BJ (cell line): ENCODE data around the gene ATG16L1. TPM values are rescaled to one million over a fixed set of nuclear protein-coding genes. Genes with fewer than 3 reads are reported as not detected.

Experiments used
- CTCF ChIA-PET: fragments of 350-600 bp; formaldehyde crosslinking; extraction: SDS; loops from one replicate; lab custom pipeline; 2021; ENCODE audit warnings: antibody characterized with exemption, inconsistent platforms; lab: Yijun Ruan, JAX
- POLR2A ChIA-PET: fragments of 300-600 bp; sonication (Branson Sonifier 250); formaldehyde crosslinking; extraction: SDS; loops from one replicate; lab custom pipeline; 2021; ENCODE audit warnings: antibody characterized with exemption; lab: Charles Lee
- DNase-seq: peaks from one replicate; pipeline ENCODE4 v3.0.0-alpha.2; 2011; ENCODE audit warnings: low read depth
- H3K27me3 ChIP-seq: 2 replicates; pipeline ENCODE4 v1.6.0; 2011; ENCODE audit warnings: low read length; ENCODE audit not compliant: control insufficient read depth, insufficient read depth
- H3K36me3 ChIP-seq: 2 replicates; pipeline ENCODE4 v1.5.1; 2011; ENCODE audit warnings: low read length; ENCODE audit not compliant: control insufficient read depth, insufficient read depth
- H3K4me3 ChIP-seq: 2 replicates; pipeline ENCODE4 v1.5.1; 2011; ENCODE audit warnings: low read depth, mild to moderate bottlenecking, control low read depth, low read length
- polyA plus RNA-seq: library from polyadenylated mRNA; depleted of rRNA; stranded (reverse); fragments of >200 nt; gene quantifications from 2 replicates; pipeline ENCODE4 v1.2.3, GENCODE V29; 2011
- TF ChIP-seq, protein P1 (sequence below): IDR thresholded peaks from 2 replicates; pipeline ENCODE4 v1.5.1; 2011; ENCODE audit warnings: low read depth, mild to moderate bottlenecking, control low read depth, inconsistent platforms, low read length, moderate library complexity; ENCODE audit not compliant: insufficient read depth

Gene ATG16L1
- polyA plus RNA-seq, 1 experiment: 26.4 TPM

DNA sequence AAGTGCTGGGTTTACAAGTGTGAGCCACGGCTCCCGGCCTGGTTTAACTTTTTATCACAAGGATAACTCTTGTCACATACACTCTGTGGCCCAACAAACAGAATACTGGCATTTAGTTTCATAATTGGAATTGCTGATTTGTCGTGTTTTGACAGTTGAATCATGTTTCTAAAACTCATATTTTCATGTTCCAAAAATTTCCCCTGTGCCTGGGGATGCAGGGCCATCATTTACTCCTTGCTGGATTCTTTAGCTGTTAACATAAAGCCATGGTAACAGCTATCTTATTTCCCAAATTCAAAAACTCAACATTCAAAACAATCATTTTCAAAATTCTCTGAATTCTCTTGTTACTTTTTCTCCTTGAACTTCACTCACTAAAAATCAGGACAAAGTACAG is 16.5 kb upstream of the ATG16L1 start:
- TF ChIP-seq, protein P1, sequence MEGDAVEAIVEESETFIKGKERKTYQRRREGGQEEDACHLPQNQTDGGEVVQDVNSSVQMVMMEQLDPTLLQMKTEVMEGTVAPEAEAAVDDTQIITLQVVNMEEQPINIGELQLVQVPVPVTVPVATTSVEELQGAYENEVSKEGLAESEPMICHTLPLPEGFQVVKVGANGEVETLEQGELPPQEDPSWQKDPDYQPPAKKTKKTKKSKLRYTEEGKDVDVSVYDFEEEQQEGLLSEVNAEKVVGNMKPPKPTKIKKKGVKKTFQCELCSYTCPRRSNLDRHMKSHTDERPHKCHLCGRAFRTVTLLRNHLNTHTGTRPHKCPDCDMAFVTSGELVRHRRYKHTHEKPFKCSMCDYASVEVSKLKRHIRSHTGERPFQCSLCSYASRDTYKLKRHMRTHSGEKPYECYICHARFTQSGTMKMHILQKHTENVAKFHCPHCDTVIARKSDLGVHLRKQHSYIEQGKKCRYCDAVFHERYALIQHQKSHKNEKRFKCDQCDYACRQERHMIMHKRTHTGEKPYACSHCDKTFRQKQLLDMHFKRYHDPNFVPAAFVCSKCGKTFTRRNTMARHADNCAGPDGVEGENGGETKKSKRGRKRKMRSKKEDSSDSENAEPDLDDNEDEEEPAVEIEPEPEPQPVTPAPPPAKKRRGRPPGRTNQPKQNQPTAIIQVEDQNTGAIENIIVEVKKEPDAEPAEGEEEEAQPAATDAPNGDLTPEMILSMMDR: no peak
- DNase-seq: no peak
- no peaks in the 10 kb centered on the region for H3K36me3 ChIP-seq
- CTCF ChIA-PET: no interaction called here
- peaks cover 3% of the 10 kb centered on the region for H3K27me3 ChIP-seq
- POLR2A ChIA-PET: no interaction called here
- no peak overlapping the region for H3K4me3 ChIP-seq

DNA sequence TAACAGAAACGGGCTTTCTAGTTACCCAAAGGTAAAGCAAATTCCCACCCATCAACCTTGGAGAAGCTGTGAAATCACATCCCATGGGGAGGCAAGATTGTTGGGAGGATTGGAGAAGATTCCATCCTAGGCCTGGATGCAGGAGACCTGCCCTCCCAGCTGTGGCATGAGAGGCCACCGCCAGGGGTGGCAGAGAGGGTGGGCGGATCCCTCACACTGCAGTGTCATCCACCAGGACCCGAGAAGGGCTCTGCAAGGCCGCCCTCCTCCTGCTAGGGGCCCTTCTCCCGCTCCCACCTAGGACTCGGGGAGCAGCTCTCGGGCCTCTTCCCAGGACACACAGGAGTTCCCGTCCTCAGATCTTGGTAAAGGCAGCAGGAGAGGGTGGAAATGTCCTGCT is 15.5 kb upstream of the ATG16L1 start:
- Histone ChIP-seq H3K4me3 (no peak overlapping the region), H3K27me3 (peaks cover 3% of the 10 kb centered on the region; the same call in 1 of the 2 replicates), H3K36me3 (no peaks in the 10 kb centered on the region)
- no peak for DNase-seq
- ChIA-PET CTCF (no interaction called here), POLR2A (no interaction called here)
- TF ChIP-seq, protein P1: no peak

DNA sequence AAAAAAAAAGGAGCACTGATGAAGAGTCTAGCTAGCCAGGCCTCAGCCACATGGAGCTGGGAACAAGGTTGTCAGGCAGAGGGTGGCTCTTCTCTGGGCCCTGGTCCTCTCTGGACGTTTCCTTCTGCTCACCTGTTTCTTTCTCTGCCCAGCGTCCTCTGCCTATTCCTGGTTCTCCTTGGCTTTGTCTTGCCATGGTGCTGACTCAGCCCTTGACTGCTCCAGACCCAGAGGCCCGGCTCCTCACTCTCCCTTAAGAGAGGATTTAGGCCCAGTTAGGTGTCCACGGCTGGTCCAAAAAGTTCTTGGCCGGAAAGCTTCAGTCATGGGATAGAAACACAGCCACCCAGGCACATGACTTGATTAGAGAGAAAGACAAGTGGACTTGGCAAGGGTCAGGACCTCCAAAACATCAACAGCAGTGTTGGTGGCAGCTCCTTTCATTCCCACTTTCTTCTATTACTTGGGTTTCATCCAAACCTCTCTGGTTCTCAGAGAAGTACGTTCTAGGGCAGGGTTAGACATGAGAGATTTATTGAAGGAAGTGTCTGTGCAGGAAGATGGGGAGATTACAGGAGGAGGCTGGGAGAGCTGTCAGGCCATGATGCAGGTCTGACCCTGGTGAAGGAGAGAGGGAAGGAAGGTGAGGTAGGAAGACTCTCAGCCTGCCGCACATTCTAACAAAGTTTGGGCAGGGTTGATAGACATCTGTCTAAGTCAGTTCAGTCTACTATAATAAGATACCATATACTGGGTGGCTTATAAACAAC is 14.5 kb upstream of the ATG16L1 start:
- POLR2A ChIA-PET: no interaction called here
- peaks cover 3% of the 10 kb centered on the region; the same call in 1 of the 2 replicates for H3K27me3 ChIP-seq
- CTCF ChIA-PET: no interaction called here
- TF ChIP-seq, protein P1: no peak
- no peak for DNase-seq
- H3K36me3 ChIP-seq: no peaks in the 10 kb centered on the region
- no peak overlapping the region for H3K4me3 ChIP-seq

DNA sequence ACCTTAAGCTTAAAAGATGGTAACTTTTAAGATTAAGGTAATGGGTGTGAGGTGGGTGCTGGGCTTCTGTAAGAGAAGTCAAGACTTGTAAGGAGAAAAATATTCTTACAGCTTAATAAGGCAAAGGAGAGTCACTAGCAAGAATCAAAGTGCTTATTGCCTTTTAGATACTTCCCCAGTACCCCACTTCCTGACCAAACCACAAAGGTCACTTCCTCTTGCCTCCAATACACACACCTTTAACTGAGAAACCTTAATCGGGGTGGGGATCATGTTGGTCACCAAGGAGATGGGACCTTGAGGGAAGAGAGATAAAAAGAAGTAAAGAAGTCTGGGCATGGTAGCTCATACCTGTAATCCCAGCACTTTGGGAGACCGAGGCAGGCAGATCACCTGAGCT is 10.6 kb upstream of the ATG16L1 start:
- POLR2A ChIA-PET: no interaction called here
- DNase-seq: no peak
- Histone ChIP-seq H3K36me3 (no peaks in the 10 kb centered on the region), H3K27me3 (no peaks in the 10 kb centered on the region), H3K4me3 (no peak overlapping the region)
- TF ChIP-seq, protein P1: no peak
- CTCF ChIA-PET: interaction anchor here (0.7 kb wide), 1 partner anchor 187 kb away, joined by 3 read pairs; no protein-coding TSS in a partner anchor

- ChIA-PET CTCF (interaction anchor here (0.5 to 1.2 kb wide), 2 partner anchors 9 to 171 kb away, joined by 3 to 5 read pairs; no protein-coding TSS in a partner anchor), POLR2A (no interaction called here)
- Histone ChIP-seq H3K4me3 (no peak overlapping the region), H3K27me3 (no peaks in the 10 kb centered on the region), H3K36me3 (no peaks in the 10 kb centered on the region)
- DNase-seq: no peak
- TF ChIP-seq, protein P1: no peak
Observed at GRCh38 chr2:233241803-233242202, 9.7 kb upstream of the ATG16L1 start.
